GM18858 (cell line): ENCODE measurements around the gene BRWD1.

ENCODE experiments used
- ATAC-seq: cut with Tn5 transposase; IDR thresholded peaks from one replicate; pipeline ENCODE4 v1.9.1; 2021; ENCODE audit not compliant: unreplicated experiment

Gene BRWD1

DNA sequence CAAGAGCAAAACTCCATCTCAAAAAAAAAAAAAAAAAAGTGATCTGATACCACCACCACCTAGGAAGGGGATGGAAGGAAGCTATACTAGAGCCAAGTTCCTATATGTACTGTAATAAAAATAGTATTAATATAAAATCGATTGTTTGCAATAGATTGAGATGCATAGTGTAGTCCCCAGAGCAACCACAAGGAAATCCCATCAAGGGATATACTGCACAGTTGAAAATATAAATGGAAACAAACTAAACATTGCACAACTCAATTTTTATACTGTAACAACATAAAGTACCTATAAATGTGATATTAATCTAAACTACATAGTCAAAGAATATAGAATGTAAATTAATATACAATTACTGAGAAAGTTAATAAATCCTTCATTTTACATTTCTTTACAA, 109.3 kb downstream of the BRWD1 start:
- ATAC-seq = no peak

DNA sequence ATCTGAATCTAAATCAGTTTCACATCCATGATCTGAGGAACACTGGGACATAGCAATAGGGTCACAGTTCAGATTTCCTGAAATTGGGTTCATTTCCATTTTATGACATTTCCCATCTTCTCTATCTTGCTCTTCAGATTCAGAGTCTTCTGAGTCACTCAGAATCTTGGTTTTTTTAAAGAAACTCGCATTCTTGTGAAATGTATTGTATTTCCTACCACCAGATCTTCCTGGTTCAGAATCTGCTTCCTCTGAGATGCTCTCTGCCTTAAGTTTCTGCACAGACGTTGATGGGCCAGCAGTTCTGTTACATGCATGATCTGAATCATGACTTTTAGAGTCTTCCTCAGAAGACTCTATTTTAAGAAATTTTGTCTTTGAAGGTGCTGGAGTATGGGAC, 114.6 kb downstream of the BRWD1 start:
- ATAC-seq = no peak

GRCh38 chr21:39197448-39198233, 115.8 kb downstream of the BRWD1 start:
- ATAC-seq = no peak

DNA sequence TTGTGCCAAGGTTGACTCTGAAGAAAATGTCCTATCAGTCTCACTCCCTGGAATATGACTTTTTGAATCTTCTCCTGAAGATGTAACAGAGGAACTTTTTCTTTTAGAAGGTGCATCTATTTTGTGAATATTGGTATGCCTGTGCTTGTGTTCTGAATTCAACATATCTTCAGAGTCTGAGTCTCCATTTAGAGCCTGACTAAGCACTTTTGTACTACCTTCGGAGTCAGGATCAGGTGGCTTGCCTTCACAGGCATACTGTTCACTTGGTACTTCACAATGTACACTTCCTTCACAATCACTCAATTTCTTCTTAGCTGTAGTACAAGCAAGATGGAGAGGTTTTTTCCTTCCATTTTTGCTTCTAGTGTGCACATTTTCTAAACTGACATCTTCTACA, 116.6 kb downstream of the BRWD1 start:
- ATAC-seq = no peak

GRCh38 chr21:39196310-39196709, 117.1 kb downstream of the BRWD1 start:
- ATAC-seq = no peak

DNA sequence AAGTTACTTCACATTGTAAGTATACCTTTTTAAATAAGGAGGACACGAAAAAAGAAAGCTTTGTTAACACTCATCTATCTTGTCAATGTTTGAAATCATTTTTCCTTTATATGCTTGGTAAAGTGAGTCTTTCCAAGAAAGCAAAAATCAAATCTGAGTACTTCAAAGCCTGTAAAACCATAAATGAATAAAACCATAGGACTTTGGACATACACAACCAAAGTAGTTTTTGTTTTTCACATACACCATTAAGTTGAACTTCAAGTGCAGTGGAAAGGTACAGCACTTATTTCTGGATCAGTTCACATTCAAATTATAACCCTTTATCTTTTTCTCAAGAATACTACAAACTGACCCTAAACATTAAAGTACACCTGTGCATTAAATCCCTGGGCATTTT, 120.1 kb downstream of the BRWD1 start:
- no peak for ATAC-seq

- no peak for ATAC-seq
Measured at GRCh38 chr21:39189857-39190604, 123.4 kb downstream of the BRWD1 start.

DNA sequence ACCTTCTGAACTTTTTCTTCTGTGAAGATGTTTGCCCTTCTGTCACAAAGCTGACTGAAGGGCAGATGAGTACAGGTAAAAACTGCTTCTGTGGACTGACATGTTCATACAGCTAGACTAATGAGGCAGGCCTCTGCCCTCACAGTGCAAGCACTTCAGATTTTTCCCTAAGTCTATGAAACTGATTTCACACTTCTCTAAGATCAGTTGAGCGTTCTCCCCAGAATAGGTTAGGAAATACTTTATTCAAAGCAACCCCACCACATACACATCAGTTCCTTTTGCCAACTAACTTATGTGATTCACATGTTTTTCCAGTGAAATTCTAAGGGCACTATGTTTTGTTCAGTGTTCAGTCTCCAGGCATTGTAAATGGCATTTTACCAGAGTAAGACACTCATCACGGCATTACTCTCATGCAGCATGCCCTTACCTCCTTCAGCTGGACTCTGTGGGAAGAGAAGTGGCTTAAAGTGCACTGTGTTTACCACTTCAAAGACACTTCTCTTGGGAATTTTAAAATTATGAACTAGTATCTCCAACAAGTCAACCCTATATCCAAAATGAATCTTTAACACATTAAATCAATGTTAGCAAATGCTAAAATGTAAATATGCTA, 124.8 kb downstream of the BRWD1 start:
- no peak for ATAC-seq

DNA sequence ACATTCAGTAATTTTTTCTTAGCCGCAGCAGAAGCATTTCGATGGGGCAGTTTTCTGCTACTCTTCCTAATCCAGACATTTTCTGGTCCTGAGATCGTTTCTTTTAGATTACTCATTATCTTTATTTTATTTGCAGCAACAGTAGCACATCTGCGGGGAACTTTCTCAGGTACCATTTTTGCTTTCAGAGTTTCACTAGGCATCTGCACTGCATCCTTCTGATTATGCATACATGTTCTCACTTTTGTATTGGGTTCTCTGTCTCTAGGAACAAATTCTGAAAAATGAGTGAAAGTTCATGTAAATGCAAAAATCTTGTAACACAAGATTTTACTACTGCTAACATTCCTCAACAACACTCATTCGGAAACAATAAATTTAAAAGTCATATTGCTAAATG, 126.3 kb downstream of the BRWD1 start:
- no peak for ATAC-seq

GRCh38 chr21:39186676-39187075, 126.8 kb downstream of the BRWD1 start:
- ATAC-seq = no peak

GRCh38 chr21:39185157-39185556, 128.3 kb downstream of the BRWD1 start:
- ATAC-seq = no peak

DNA sequence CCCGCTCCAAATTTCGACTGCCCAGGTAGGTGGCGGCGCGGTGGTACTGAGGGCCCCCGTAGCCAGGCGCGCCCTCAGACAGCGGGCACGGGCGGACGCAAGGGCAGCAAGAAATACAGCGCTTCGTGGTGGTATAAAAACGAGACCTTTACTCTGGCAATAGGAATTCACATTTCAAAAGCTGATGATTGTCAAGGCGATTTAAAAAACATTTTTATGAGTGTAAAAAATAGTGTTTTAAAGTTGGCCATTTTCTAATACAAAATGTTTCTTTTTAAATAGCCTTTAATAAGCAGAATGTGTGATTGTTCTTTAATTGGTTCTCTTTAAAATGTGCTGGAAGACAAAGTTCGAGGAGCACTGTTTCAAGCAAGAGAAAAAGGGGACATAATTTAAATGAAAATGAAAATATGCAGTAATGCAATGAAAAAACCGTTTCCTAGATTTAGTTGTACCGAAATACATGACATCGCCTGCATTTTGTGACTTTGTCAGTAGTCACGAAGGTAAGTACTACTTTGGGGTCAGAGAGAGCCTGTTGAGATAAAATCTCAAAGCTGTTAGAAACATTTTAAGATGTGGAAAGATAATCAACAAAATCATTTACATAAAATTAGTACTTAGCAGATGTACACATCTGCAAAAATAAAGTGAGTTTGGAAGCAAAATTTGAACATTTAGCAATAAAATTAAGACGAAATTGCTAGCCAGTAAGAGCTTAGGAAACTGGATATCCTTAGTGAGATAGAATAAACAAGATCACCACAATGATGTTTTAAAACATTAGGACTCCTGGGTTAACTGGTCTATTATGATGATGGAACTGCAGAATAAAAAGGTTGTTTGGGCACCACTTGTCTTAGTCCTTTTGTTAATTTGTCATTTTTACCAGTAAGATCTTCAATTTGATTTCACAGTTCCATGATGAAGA, 129.1 kb downstream of the BRWD1 start:
- ATAC-seq = no peak

- peak; percentile 70 for ATAC-seq
Measured at GRCh38 chr21:39183272-39184049, 130.0 kb downstream of the BRWD1 start, which contains the start of gene PSMG1. Gene PSMG1 (minus strand): TSS chr21:39183451. CDS start chr21:39183385, 66 bp downstream.

GRCh38 chr21:39182484-39183271, 130.8 kb downstream of the BRWD1 start:
- ATAC-seq = no peak

- ATAC-seq = no peak
Measured at GRCh38 chr21:39182016-39182415, 131.4 kb downstream of the BRWD1 start.

DNA sequence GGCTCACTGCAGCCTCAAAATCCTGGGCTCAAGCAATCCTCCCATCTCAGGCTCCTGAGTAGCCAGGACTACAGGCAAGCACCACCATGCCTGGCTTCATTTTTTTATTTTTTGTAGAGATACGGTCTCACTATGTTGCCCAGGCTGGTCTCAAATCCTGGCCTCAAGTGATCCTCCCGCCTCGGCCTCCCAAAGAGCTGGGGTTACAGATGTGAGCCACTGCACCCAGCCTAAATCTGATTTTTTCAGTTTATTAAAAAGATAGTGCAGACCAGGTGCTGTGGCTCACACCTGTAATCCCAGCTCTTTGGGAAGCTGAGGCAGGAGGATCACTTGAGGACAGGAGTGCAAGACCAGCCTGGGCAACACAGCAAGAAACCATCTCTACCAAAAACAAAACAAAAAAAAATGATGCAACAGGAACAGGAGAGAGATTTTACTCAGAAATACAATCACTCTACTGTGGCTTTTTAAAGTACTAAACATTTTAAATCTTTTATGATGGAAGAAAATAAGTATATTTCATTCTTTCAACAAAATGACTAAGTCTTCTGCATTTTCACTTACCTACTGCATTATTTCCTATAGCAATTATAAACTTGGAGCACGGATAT, 132.1 kb downstream of the BRWD1 start:
- no peak for ATAC-seq

DNA sequence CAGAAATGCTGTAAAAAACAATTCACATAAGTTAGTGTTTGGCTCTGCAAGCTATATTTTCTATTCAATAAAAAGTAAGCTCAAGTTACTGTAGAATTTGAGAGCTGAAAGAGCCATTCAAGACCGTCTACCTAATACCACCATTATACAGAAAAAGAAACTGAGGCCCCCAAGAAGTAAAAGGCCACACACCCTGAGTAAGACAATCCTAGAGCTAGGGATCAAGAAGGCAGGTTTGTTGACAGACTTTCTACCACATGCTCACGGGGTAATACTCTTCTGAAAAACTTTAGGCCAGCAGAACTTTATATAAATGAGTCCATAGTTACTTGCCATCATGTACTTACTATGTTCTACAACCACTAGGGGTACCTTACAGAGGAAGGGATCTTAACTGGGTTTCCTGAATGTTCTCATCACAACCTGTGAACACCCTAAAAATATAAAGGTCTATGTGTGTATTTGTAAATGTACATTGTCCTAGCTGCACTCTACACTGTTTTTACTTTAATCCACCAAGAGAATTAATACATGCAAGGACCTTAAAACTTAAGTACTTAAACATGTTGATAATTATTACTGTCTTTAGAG, 132.9 kb downstream of the BRWD1 start:
- ATAC-seq = no peak

- no peak for ATAC-seq
Measured at GRCh38 chr21:39178421-39178820, 135.0 kb downstream of the BRWD1 start.
